HG03175 (cell line): ENCODE measurements around the gene ALPP.
"Not testable (repeated sequence)": the region's sequence is repeated elsewhere in the genome, so short reads cannot be mapped to it uniquely, and the experiment has no call there.

Source experiments
- ATAC-seq: cut with Tn5 transposase; IDR thresholded peaks from one replicate; pipeline ENCODE4 v1.9.1; 2021; ENCODE audit warnings: mild to moderate bottlenecking, moderate library complexity; ENCODE audit not compliant: unreplicated experiment

The ALPP gene

GRCh38 chr2:232363064-232363783 is 15.3 kb upstream of the ALPP start:
- not testable (repeated sequence) for ATAC-seq

- ATAC-seq: no peak
Measured at GRCh38 chr2:232363784-232364615, 14.6 kb upstream of the ALPP start.

GRCh38 chr2:232364806-232365594 is 13.6 kb upstream of the ALPP start:
- not testable (repeated sequence) for ATAC-seq

GRCh38 chr2:232365621-232366321 is 12.8 kb upstream of the ALPP start:
- ATAC-seq: peak; percentile 62

- not testable (repeated sequence) for ATAC-seq
Measured at GRCh38 chr2:232366461-232366860, 12.1 kb upstream of the ALPP start.

- ATAC-seq: no peak
Measured at GRCh38 chr2:232367016-232367415, 11.5 kb upstream of the ALPP start.

- no peak for ATAC-seq
Measured at GRCh38 chr2:232367591-232368233, 10.8 kb upstream of the ALPP start.

- ATAC-seq: no peak
Measured at GRCh38 chr2:232368311-232368731, 10.2 kb upstream of the ALPP start.

GRCh38 chr2:232369126-232369951 is 9.2 kb upstream of the ALPP start:
- ATAC-seq: no peak

- not testable (repeated sequence) for ATAC-seq
Measured at GRCh38 chr2:232370007-232370406, 8.5 kb upstream of the ALPP start.

GRCh38 chr2:232372231-232373208 is 6.0 kb upstream of the ALPP start:
- no peak for ATAC-seq

- ATAC-seq: no peak
Measured at GRCh38 chr2:232374356-232374755, 4.2 kb upstream of the ALPP start.

- ATAC-seq: no peak
Measured at GRCh38 chr2:232375164-232375563, 3.4 kb upstream of the ALPP start.

GRCh38 chr2:232376260-232376659 is 2.3 kb upstream of the ALPP start:
- ATAC-seq: no peak

- no peak for ATAC-seq
Measured at GRCh38 chr2:232376713-232377112, 1.8 kb upstream of the ALPP start.

GRCh38 chr2:232377319-232377718 is 1.2 kb upstream of the ALPP start:
- ATAC-seq: no peak

- ATAC-seq: no peak
Measured at GRCh38 chr2:232377841-232378734, 463 bp upstream of the ALPP start.
